Measurements from ENCODE around the gene WDFY3.

DNA sequence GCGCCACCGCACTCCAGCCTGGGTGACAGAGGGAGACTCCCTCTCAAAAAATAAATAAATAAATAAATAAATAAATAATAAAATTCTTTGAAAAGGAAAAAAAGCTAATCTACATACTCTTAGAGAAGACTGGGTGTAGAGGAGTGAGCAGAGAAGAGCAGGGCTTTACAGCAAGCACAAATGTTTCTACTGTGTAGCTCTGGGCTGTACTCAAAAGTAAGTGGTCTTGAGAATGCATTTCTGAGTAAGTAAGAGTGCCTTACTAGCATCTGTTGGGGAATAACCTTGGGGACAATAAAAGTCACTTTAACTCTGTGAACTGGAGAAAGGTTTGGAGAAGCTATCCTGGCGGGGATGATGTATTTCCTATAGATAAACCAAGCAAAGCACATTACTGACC, 185.8 kb downstream of the WDFY3 start:
- TF ChIP-seq, protein P1, sequence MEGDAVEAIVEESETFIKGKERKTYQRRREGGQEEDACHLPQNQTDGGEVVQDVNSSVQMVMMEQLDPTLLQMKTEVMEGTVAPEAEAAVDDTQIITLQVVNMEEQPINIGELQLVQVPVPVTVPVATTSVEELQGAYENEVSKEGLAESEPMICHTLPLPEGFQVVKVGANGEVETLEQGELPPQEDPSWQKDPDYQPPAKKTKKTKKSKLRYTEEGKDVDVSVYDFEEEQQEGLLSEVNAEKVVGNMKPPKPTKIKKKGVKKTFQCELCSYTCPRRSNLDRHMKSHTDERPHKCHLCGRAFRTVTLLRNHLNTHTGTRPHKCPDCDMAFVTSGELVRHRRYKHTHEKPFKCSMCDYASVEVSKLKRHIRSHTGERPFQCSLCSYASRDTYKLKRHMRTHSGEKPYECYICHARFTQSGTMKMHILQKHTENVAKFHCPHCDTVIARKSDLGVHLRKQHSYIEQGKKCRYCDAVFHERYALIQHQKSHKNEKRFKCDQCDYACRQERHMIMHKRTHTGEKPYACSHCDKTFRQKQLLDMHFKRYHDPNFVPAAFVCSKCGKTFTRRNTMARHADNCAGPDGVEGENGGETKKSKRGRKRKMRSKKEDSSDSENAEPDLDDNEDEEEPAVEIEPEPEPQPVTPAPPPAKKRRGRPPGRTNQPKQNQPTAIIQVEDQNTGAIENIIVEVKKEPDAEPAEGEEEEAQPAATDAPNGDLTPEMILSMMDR (conservative IDR thresholded peaks at IDR 0.05; ENCODE audit: low read length): no peak
- TF ChIP-seq EZH2phosphoT487 (IDR thresholded peaks at IDR 0.05; ENCODE audit: borderline replicate concordance): no peak
